MM.1S (cell line): ENCODE results near the gene RFFL.
A peak's percentile ranks its signal among the peaks of the same experiment; 100 is the strongest.

Experiments used
- DNase-seq: peaks from one replicate; pipeline ENCODE4 v3.0.0-alpha.2; 2015
- H2AFZ ChIP-seq: fragments of 300-600 bp; sonication (generic); 2 replicates; pipeline ENCODE4 v1.6.0; 2016; ENCODE audit warnings: antibody characterized with exemption, low read length
- H3F3A ChIP-seq: fragments of 300-600 bp; sonication (generic); 2 replicates; pipeline ENCODE4 v1.6.1; 2016; ENCODE audit warnings: mild to moderate bottlenecking, antibody characterized with exemption, low read length, moderate library complexity, mixed read lengths; ENCODE audit not compliant: insufficient read depth
- H3K27ac ChIP-seq: fragments of 300-600 bp; sonication (generic); 2 replicates; pipeline ENCODE4 v1.5.1; 2016; ENCODE audit warnings: mild to moderate bottlenecking, low read length
- H3K27me3 ChIP-seq: fragments of 300-600 bp; sonication (generic); replicated peaks from 2 replicates; pipeline ENCODE4 v1.6.0; 2016; ENCODE audit warnings: low read length; ENCODE audit not compliant: insufficient read depth
- H3K36me3 ChIP-seq: fragments of 300-600 bp; sonication (generic); replicated peaks from 2 replicates; pipeline ENCODE4 v1.6.1; 2016; ENCODE audit warnings: mild to moderate bottlenecking, low read length, mixed read lengths; ENCODE audit not compliant: insufficient read depth
- H3K4me1 ChIP-seq: fragments of 300-600 bp; sonication (generic); 2 replicates; pipeline ENCODE4 v1.6.1; 2016; ENCODE audit warnings: low read length, mixed read lengths
- H3K4me2 ChIP-seq: fragments of 300-600 bp; sonication (generic); 2 replicates; pipeline ENCODE4 v1.6.0; 2016; ENCODE audit warnings: low read depth, low read length
- H3K4me3 ChIP-seq: fragments of 300-600 bp; sonication (generic); 2 replicates; pipeline ENCODE4 v1.5.1; 2016; ENCODE audit warnings: low read length, mixed read lengths
- H3K79me2 ChIP-seq: fragments of 300-600 bp; sonication (generic); 2 replicates; pipeline ENCODE4 v1.6.1; 2016; ENCODE audit warnings: mixed run types, low read length, mixed read lengths
- H3K9ac ChIP-seq: fragments of 300-600 bp; sonication (generic); 2 replicates; pipeline ENCODE4 v1.6.1; 2016; ENCODE audit warnings: low read length, mixed read lengths
- H3K9me2 ChIP-seq: fragments of 300-600 bp; sonication (generic); replicated peaks from 2 replicates; pipeline ENCODE4 v1.6.1; 2016; ENCODE audit warnings: mild to moderate bottlenecking, low read length, mixed read lengths; ENCODE audit not compliant: insufficient read depth
- H3K9me3 ChIP-seq: fragments of 300-600 bp; sonication (generic); replicated peaks from 2 replicates; pipeline ENCODE4 v1.6.1; 2016; ENCODE audit warnings: mild to moderate bottlenecking, low read length, mixed read lengths; ENCODE audit not compliant: insufficient read depth
- H4K20me1 ChIP-seq: fragments of 300-600 bp; sonication (generic); 2 replicates; pipeline ENCODE4 v1.6.1; 2016; ENCODE audit warnings: mild to moderate bottlenecking, low read length, moderate library complexity, mixed read lengths; ENCODE audit not compliant: insufficient read depth
- CTCF ChIP-seq: fragments of 300-600 bp; sonication (generic); IDR thresholded peaks from 2 replicates; pipeline ENCODE4 v1.5.1; 2016; ENCODE audit warnings: antibody characterized with exemption, low read length, mixed read lengths
- EZH2 ChIP-seq: fragments of 300-600 bp; sonication (generic); optimal IDR thresholded peaks from 2 replicates; pipeline ENCODE3; 2017; ENCODE audit warnings: low read depth, mild to moderate bottlenecking, antibody characterized with exemption, low read length, mixed read lengths
- EZH2phosphoT487 ChIP-seq: fragments of 300-600 bp; sonication (generic); IDR thresholded peaks from 2 replicates; pipeline ENCODE4 v1.6.1; 2018; ENCODE audit warnings: antibody characterized with exemption, low read length

Gene RFFL

GRCh38 chr17:35081638-35082037 lies 18.1 kb upstream of the RFFL start:
- no peak for DNase-seq
- Histone ChIP-seq H4K20me1 (no peaks in the 10 kb centered on the region), H3K4me2 (peak overlapping the region; percentile 14; the same call in 1 of the 2 replicates), H3K9ac (no peak overlapping the region), H2AFZ (no peak overlapping the region), H3K4me1 (peaks cover 43% of the 10 kb centered on the region), H3K79me2 (peaks cover 89% of the 10 kb centered on the region), H3K9me3 (no peaks in the 10 kb centered on the region), H3K9me2 (no peaks in the 10 kb centered on the region), H3K4me3 (no peak overlapping the region), H3K36me3 (no peaks in the 10 kb centered on the region), H3F3A (peaks cover 18% of the 10 kb centered on the region), H3K27ac (peak overlapping the region; percentile 39; the same call in 1 of the 2 replicates), H3K27me3 (no peaks in the 10 kb centered on the region)
- TF ChIP-seq EZH2 (no peak), EZH2phosphoT487 (no peak), CTCF (no peak)

- H3K4me3 ChIP-seq: no peak overlapping the region
- no peaks in the 10 kb centered on the region for H3K9me3 ChIP-seq
- H3K27ac ChIP-seq: peak overlapping the region; percentile 39; the same call in 1 of the 2 replicates
- peaks cover 80% of the 10 kb centered on the region for H3K79me2 ChIP-seq
- H3K9ac ChIP-seq: no peak overlapping the region
- peak; percentile 67 for DNase-seq
- TF ChIP-seq EZH2: no peak
- no peak for TF ChIP-seq EZH2phosphoT487
- no peak for TF ChIP-seq CTCF
- no peaks in the 10 kb centered on the region for H4K20me1 ChIP-seq
- H2AFZ ChIP-seq: no peak overlapping the region
- peaks cover 20% of the 10 kb centered on the region for H3F3A ChIP-seq
- H3K4me1 ChIP-seq: peaks cover 43% of the 10 kb centered on the region
- H3K9me2 ChIP-seq: no peaks in the 10 kb centered on the region
- H3K27me3 ChIP-seq: no peaks in the 10 kb centered on the region
- H3K36me3 ChIP-seq: no peaks in the 10 kb centered on the region
- H3K4me2 ChIP-seq: peak overlapping the region; percentile 14; the same call in 1 of the 2 replicates
Observed at GRCh38 chr17:35080536-35080935, 17.0 kb upstream of the RFFL start.

GRCh38 chr17:35079547-35080423 lies 16.3 kb upstream of the RFFL start:
- no peak overlapping the region for H3K9ac ChIP-seq
- DNase-seq: no peak
- H3K27me3 ChIP-seq: 0 out of 2 replicates have a peak, but pooled peaks cover 3% of the 10 kb centered on the region
- H2AFZ ChIP-seq: no peak overlapping the region
- peak overlapping the region; percentile 14; the same call in 1 of the 2 replicates for H3K4me2 ChIP-seq
- H3K4me3 ChIP-seq: no peak overlapping the region
- peaks cover 82% of the 10 kb centered on the region for H3K79me2 ChIP-seq
- H3K9me2 ChIP-seq: no peaks in the 10 kb centered on the region
- H3K27ac ChIP-seq: peak overlapping the region; percentile 39; the same call in 1 of the 2 replicates
- peaks cover 50% of the 10 kb centered on the region for H3K4me1 ChIP-seq
- no peaks in the 10 kb centered on the region for H4K20me1 ChIP-seq
- H3F3A ChIP-seq: peaks cover 27% of the 10 kb centered on the region
- no peaks in the 10 kb centered on the region for H3K36me3 ChIP-seq
- TF ChIP-seq EZH2: no peak
- no peak for TF ChIP-seq CTCF
- no peak for TF ChIP-seq EZH2phosphoT487
- no peaks in the 10 kb centered on the region for H3K9me3 ChIP-seq
